GM12873 (cell line): ENCODE results near the gene USF1.

Experiments
- CTCF ChIP-seq: IDR thresholded peaks from 2 replicates; pipeline ENCODE4 v1.5.1; 2012; ENCODE audit warnings: low read depth, mild to moderate bottlenecking, moderate library complexity, low read length, control low read depth; ENCODE audit not compliant: insufficient read depth; ENCODE audit errors: missing control alignments

Gene USF1

GRCh38 chr1:161045736-161046604 is at the start of gene USF1:
USF1 (minus strand) TSS chr1:161045977; CDS start chr1:161043275, 2,702 bp downstream.
- TF ChIP-seq CTCF: no peak

- TF ChIP-seq CTCF: no peak
Measured at GRCh38 chr1:161095230-161095629, 49.5 kb upstream of the USF1 start.

- no peak for TF ChIP-seq CTCF
Measured at GRCh38 chr1:161094481-161094880, 48.7 kb upstream of the USF1 start.

GRCh38 chr1:161092621-161093028 is 46.8 kb upstream of the USF1 start:
- no peak for TF ChIP-seq CTCF

GRCh38 chr1:161091796-161092507 is 46.2 kb upstream of the USF1 start:
- TF ChIP-seq CTCF: no peak

GRCh38 chr1:161091093-161091492 is 45.3 kb upstream of the USF1 start:
- no peak for TF ChIP-seq CTCF

- no peak for TF ChIP-seq CTCF
Measured at GRCh38 chr1:161090617-161091016, 44.8 kb upstream of the USF1 start.
